ENCODE data around the gene CHKA.

CHKA gene

GRCh38 chr11:68031144-68031464 is 90.1 kb downstream of the CHKA start:
- DNase-seq (ENCODE audit: low read depth), result peak; percentile 3

GRCh38 chr11:68030318-68031143 is 90.7 kb downstream of the CHKA start, which contains the start of gene NDUFS8:
TSS of gene NDUFS8 (plus strand) at chr11:68030681. CDS start at chr11:68032152, 1,471 bp downstream.
- DNase-seq (ENCODE audit: low read depth), result peak; percentile 92

GRCh38 chr11:68028802-68029545 is 92.2 kb downstream of the CHKA start:
- DNase-seq (ENCODE audit: low read depth), result no peak

DNA sequence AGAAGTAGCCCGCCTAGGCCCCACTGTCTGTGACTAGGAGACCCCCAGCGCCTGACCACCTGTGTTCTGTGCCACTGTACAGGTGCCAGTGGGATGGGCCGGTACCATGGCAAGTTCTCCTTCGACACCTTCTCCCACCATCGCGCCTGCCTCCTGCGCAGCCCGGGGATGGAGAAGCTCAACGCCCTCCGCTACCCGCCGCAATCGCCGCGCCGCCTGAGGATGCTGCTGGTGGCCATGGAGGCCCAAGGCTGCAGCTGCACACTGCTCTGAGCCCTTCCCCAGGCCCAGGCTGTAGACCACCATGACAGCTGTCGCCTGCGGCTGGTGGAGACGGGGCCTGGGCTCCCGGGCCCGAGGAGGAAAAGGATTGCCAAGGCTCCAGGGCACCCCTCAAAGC is 93.5 kb downstream of the CHKA start:
- DNase-seq (ENCODE audit: low read depth), result no peak

DNA sequence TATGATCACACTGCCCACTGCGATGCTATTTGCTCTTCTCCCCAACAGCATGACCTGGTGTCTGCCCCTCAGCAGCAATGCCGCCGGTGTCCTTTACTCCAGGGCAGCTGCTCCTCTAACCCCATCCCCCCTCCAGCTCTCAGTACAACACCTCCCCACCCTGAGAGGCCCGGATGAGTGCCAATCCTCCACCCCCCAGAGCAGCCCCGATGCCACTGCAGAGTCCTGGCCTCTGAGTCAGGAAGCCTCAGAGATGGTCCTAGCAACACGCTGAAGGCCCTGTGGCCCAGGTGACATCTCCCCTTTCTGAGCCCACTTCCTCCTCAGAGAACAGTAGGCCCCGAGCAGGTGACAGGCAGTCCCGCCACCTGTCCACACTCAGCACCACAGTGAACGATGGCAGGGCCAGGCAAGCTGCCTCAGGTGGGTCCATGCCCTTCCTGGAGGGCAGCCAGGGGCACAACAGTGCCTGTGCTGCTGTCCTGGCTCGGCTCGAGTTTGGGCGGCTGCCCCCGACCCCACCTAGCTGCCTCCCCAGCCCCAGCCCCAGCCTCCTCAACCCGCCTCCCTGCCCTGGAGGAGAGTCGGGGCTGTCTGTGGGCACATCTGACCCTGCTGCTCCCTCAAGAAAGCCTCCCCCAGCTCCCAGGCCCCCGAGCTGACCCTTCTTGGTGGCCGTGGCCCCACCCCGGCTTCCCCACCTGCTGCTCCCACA is 94.6 kb downstream of the CHKA start:
- DNase-seq (ENCODE audit: low read depth), result no peak

DNA sequence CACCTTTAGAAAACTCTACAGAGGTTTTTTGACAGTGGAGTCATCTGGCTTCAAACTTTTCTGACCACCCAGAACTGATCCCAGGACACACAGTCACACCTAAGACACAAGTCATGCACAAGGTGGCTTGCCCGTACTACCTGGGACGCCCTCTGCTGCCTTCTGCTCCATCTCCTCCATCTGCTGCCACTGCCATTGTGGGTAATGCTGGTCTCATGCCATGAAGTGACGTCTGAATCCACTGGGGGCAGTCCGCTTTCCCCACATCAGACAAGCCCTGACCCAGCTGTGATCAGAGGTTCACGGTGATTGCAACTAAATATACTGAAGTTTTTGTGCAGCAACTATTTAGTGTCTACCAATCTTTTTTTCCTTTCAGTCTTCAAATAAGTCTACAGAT is 96.1 kb downstream of the CHKA start:
- no peak for DNase-seq (ENCODE audit: low read depth)

GRCh38 chr11:68024508-68024907 is 96.7 kb downstream of the CHKA start:
- DNase-seq (ENCODE audit: low read depth), result no peak

GRCh38 chr11:68022531-68022930 is 98.7 kb downstream of the CHKA start:
- no peak for DNase-seq (ENCODE audit: low read depth)

- no peak for DNase-seq (ENCODE audit: low read depth)
These were observed 99.9 kb downstream of the CHKA start for GRCh38 chr11:68021167-68021787.

- DNase-seq (ENCODE audit: low read depth), result no peak
These were observed 100.6 kb downstream of the CHKA start for GRCh38 chr11:68020575-68020974.

DNA sequence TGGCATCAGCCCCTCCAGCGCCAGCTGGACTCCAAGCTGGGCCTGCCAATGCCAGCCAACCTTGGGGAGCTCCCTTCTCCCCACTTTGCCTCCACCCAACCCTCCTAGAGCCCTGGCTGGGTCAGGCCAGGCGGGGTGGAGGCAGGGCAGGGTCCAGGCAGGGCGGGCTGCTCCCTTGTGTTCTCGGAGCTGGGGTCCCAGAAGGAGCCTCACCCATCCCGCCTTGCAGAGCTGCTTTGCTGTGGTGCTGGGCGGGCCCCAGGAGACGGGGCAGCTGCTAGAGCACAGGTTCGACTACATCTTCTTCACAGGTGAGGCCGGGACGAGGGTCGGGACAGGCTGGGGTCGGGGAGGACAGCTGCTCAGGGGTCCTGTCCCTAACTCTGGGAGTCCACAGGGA is 101.7 kb downstream of the CHKA start:
- no peak for DNase-seq (ENCODE audit: low read depth)

DNA sequence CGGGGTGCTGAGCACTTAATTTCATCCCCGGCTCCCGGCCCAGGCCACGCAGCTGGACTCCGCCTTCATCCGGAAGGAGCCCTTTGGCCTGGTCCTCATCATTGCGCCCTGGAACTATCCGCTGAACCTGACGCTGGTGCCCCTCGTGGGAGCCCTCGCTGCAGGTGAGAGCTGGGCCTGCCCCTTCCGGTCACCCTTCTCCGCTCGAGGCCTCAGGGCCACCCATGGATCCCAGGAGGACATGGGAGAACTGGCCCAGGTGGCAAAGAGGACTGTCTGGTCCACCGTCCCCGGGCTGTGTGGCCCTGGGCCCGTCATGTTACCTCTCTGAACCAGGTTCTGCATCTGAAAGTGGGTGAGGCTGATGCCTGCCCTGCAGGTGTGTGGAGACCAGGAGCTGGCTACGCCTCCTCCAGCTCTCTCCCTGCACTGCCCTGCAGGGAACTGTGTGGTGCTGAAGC is 102.4 kb downstream of the CHKA start:
- no peak for DNase-seq (ENCODE audit: low read depth)

- no peak for DNase-seq (ENCODE audit: low read depth)
These were observed 103.0 kb downstream of the CHKA start for GRCh38 chr11:68017980-68018729.

- DNase-seq (ENCODE audit: low read depth), result no peak
These were observed 104.0 kb downstream of the CHKA start for GRCh38 chr11:68016904-68017817.

- no peak for DNase-seq (ENCODE audit: low read depth)
These were observed 104.9 kb downstream of the CHKA start for GRCh38 chr11:68016161-68016903.

DNA sequence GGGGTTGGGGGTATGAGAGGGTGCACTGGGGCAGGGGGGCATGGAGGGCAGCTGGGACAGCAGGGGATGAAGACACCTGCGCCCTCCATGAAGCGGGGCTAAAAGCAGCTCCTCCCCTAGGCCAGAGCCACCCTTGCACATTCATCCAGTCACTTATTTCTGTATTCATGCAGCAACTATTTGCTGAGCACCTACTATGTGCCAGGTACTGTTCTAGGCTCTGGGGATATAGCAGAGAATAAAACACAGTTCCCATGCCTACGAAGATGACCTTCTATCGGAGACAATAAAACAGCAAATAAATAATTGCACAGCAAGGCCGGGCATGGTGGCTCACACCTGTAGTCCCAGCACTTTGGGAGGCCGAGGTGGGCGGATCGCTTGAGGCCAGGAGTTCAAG is 105.7 kb downstream of the CHKA start:
- no peak for DNase-seq (ENCODE audit: low read depth)

DNA sequence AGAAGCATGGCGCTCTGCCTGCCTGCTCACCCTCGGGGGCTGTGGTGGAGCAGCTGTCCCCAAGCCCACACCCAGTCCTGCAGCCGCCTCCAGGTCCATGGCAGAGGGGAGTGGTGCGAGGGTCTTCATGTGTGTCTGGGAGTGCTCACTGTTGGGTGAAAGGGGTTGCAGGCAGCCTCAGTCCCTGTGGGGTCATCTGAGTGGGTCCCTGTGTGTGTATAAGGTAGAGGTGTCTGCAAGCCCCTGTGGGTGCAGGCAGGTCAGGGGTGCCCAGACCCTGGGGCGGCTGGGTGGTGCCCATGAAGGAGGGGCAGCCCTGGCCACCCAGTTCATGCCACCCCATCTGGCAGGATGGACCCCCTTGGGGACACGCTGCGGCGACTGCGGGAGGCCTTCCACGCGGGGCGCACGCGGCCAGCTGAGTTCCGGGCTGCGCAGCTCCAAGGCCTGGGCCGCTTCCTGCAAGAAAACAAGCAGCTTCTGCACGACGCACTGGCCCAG is 106.2 kb downstream of the CHKA start:
- DNase-seq (ENCODE audit: low read depth), result no peak

- DNase-seq (ENCODE audit: low read depth), result no peak
These were observed 106.8 kb downstream of the CHKA start for GRCh38 chr11:68014157-68014946.
